Peyer's patch (tissue), 4 donors: Measurements from ENCODE around the gene ITGA7.

Source experiments
- CTCF ChIP-seq, 6 experiments: fragments of 450-650 bp in 4 of 6; fragments of 200-600 bp in 2 of 6; sonication (generic) in 1 of 6; IDR thresholded peaks; one replicate each; pipeline ENCODE4 v1.5.1; 2017 to 2019; ENCODE audit warnings: antibody characterized with exemption in 6 of 6, mild to moderate bottlenecking in 3 of 6, moderate library complexity in 1 of 6
- POLR2A ChIP-seq, 2 donors: fragments of 450-650 bp; IDR thresholded peaks; one replicate each; pipeline ENCODE4 v1.5.1; 2017; ENCODE audit warnings: antibody characterized with exemption in 2 of 2, mild to moderate bottlenecking in 2 of 2, moderate library complexity in 2 of 2

GRCh38 chr12:55745361-55746173 lies 37.9 kb upstream of the ITGA7 start:
- no peak for TF ChIP-seq CTCF (IDR thresholded peaks at IDR 0.05)
- TF ChIP-seq POLR2A (IDR thresholded peaks at IDR 0.05): no peak
